Measurements from ENCODE around the gene INPP5B. TPM values are rescaled to one million over a fixed set of nuclear protein-coding genes. Genes with fewer than 3 reads are reported as not detected.

Gene INPP5B
- total RNA-seq, 1 experiment from 2014 or later, result 26.8 TPM

- TF ChIP-seq SP1 (CRISPR knock-in tag; conservative IDR thresholded peaks at IDR 0.05), result no peak
Observed at GRCh38 chr1:37849480-37849879, 97.4 kb downstream of the INPP5B start (continued).

GRCh38 chr1:37846647-37847339 is 100.1 kb downstream of the INPP5B start:
- TF ChIP-seq JUN (CRISPR knock-in tag; IDR thresholded peaks at IDR 0.05), result no peak
- no peak for TF ChIP-seq E2F5 (CRISPR knock-in tag; IDR thresholded peaks at IDR 0.05)
- TF ChIP-seq MXD4 (CRISPR knock-in tag; IDR thresholded peaks at IDR 0.05; ENCODE audit: borderline replicate concordance), result no peak
- no peak for TF ChIP-seq ZNF532 (CRISPR knock-in tag; IDR thresholded peaks at IDR 0.05; ENCODE audit: borderline replicate concordance)
- no peak for TF ChIP-seq ATF3 (CRISPR knock-in tag; conservative IDR thresholded peaks at IDR 0.05)
- no peaks in the 10 kb centered on the region for H3K27me3 Mint-ChIP-seq (ENCODE audit: low read depth)
- H3K9me3 Mint-ChIP-seq, result no peaks in the 10 kb centered on the region
- ChIA-PET POLR2A (no interaction called here), CTCF (interaction anchor here (1.6 kb wide), 1 partner anchor 13 kb away, joined by 9 read pairs; the partner anchor contains the start of gene MTF1)
- no peaks in the 10 kb centered on the region for H3K4me1 Mint-ChIP-seq
- H3K27ac Mint-ChIP-seq, result peak overlapping the region; percentile 24; the same call in 1 of the 2 replicates
- DNase-seq (ENCODE audit: low spot score) (no peak), ATAC-seq (no peak)
- no peaks in the 10 kb centered on the region for H3K36me3 Mint-ChIP-seq
- no peak overlapping the region for H3K4me3 Mint-ChIP-seq

GRCh38 chr1:37845786-37846185 is 101.1 kb downstream of the INPP5B start:
- no peaks in the 10 kb centered on the region for H3K4me1 Mint-ChIP-seq
- no peak overlapping the region for H3K4me3 Mint-ChIP-seq
- H3K9me3 Mint-ChIP-seq, result no peaks in the 10 kb centered on the region
- POLR2A ChIA-PET, result interaction anchor here (0.7 kb wide), 1 partner anchor 101 kb away, joined by 3 read pairs; the partner anchor contains the start of gene INPP5B
- DNase-seq (ENCODE audit: low spot score) (no peak), ATAC-seq (no peak)
- H3K36me3 Mint-ChIP-seq, result no peaks in the 10 kb centered on the region
- no peak overlapping the region for H3K27ac Mint-ChIP-seq
- H3K27me3 Mint-ChIP-seq (ENCODE audit: low read depth), result no peaks in the 10 kb centered on the region
- CTCF ChIA-PET, result interaction anchor here (0.7 to 1.6 kb wide), 2 partner anchors 14 to 331 kb away, joined by 3 to 9 read pairs; partner anchors contain the start of gene MTF1
- TF ChIP-seq JUN (CRISPR knock-in tag; IDR thresholded peaks at IDR 0.05) (no peak), SOX15 (CRISPR knock-in tag; IDR thresholded peaks at IDR 0.05) (no peak), SMAD4 (CRISPR knock-in tag; IDR thresholded peaks at IDR 0.05) (no peak), TCF7 (CRISPR knock-in tag; IDR thresholded peaks at IDR 0.05; ENCODE audit: low read depth) (no peak), FOXK1 (CRISPR knock-in tag; IDR thresholded peaks at IDR 0.05) (no peak), GTF2I (CRISPR knock-in tag; conservative IDR thresholded peaks at IDR 0.05) (no peak), CTCF (IDR thresholded peaks at IDR 0.05) (no peak), TEAD1 (CRISPR knock-in tag; IDR thresholded peaks at IDR 0.05) (no peak), ATF6 (CRISPR knock-in tag; IDR thresholded peaks at IDR 0.05) (no peak), ZNF219 (CRISPR knock-in tag; IDR thresholded peaks at IDR 0.05; ENCODE audit: borderline replicate concordance) (no peak), ESRRA (CRISPR knock-in tag; IDR thresholded peaks at IDR 0.05; ENCODE audit: borderline replicate concordance) (no peak), USF2 (CRISPR knock-in tag; IDR thresholded peaks at IDR 0.05) (no peak), NFYB (CRISPR knock-in tag; conservative IDR thresholded peaks at IDR 0.05; ENCODE audit: low read depth) (no peak), AR (CRISPR knock-in tag; IDR thresholded peaks at IDR 0.05) (no peak), JAZF1 (CRISPR knock-in tag; IDR thresholded peaks at IDR 0.05) (no peak)
